H9 (cell line): ENCODE results near the gene ARHGAP26. TPM values are rescaled to one million over a fixed set of nuclear protein-coding genes. Genes with fewer than 3 reads are reported as not detected.

ENCODE experiments used
- DNase-seq: peaks from one replicate; pipeline ENCODE4 v3.0.0-alpha.2; 2017
- H2AFZ ChIP-seq: one replicate; pipeline ENCODE4 v1.6.1; 2013; ENCODE audit warnings: mild to moderate bottlenecking, low read length, control low read depth, moderate library complexity
- H2AK5ac ChIP-seq: 2 replicates; pipeline ENCODE4 v1.6.1; 2013; ENCODE audit warnings: low read length, control low read depth, mixed read lengths; ENCODE audit not compliant: insufficient read length
- H2BK120ac ChIP-seq: one replicate; pipeline ENCODE4 v1.6.1; 2013; ENCODE audit warnings: low read depth, mild to moderate bottlenecking, low read length, control low read depth, inconsistent platforms; ENCODE audit not compliant: poor library complexity, severe bottlenecking
- H2BK12ac ChIP-seq: 2 replicates; pipeline ENCODE4 v1.6.1; 2013; ENCODE audit warnings: low read length, control low read depth, mixed read lengths, low read depth; ENCODE audit not compliant: insufficient read length
- H2BK15ac ChIP-seq: 2 replicates; pipeline ENCODE4 v1.6.1; 2013; ENCODE audit warnings: low read depth, low read length, control low read depth
- H2BK20ac ChIP-seq: one replicate; pipeline ENCODE4 v1.6.1; 2013; ENCODE audit warnings: low read depth, mild to moderate bottlenecking, low read length, control low read depth, inconsistent platforms; ENCODE audit not compliant: poor library complexity, severe bottlenecking
- H2BK5ac ChIP-seq: 2 replicates; pipeline ENCODE4 v1.6.1; 2013; ENCODE audit warnings: low read length, control low read depth, mixed read lengths; ENCODE audit not compliant: insufficient read length
- H3K14ac ChIP-seq: 2 replicates; pipeline ENCODE4 v1.6.1; 2013; ENCODE audit warnings: low read length, control low read depth; ENCODE audit not compliant: insufficient read depth
- H3K18ac ChIP-seq: 2 replicates; pipeline ENCODE4 v1.6.1; 2013; ENCODE audit warnings: low read depth, mild to moderate bottlenecking, mixed read lengths, low read length, control low read depth; ENCODE audit not compliant: insufficient read length
- H3K23ac ChIP-seq: 2 replicates; pipeline ENCODE4 v1.6.1; 2013; ENCODE audit warnings: low read length, control low read depth, mixed read lengths, low read depth; ENCODE audit not compliant: insufficient read length
- H3K23me2 ChIP-seq: 2 replicates; pipeline ENCODE4 v1.6.1; 2013; ENCODE audit warnings: low read depth, mild to moderate bottlenecking, mixed read lengths, low read length, control low read depth; ENCODE audit not compliant: insufficient read length, poor library complexity, severe bottlenecking
- H3K27ac ChIP-seq: 2 replicates; pipeline ENCODE4 v1.5.1; 2013; ENCODE audit warnings: low read length, control low read depth, mixed read lengths, low read depth; ENCODE audit not compliant: insufficient read length
- H3K27me3 ChIP-seq: 2 replicates; pipeline ENCODE4 v1.6.1; 2013; ENCODE audit warnings: low read length, control low read depth, inconsistent platforms; ENCODE audit not compliant: insufficient read depth
- H3K4ac ChIP-seq: 2 replicates; pipeline ENCODE4 v1.6.1; 2013; ENCODE audit warnings: low read depth, mild to moderate bottlenecking, control low read depth, inconsistent platforms, low read length, moderate library complexity
- H3K4me1 ChIP-seq: 2 replicates; pipeline ENCODE4 v1.6.1; 2013; ENCODE audit warnings: low read length, control low read depth, inconsistent platforms; ENCODE audit not compliant: insufficient read depth
- H3K4me2 ChIP-seq: 2 replicates; pipeline ENCODE4 v1.6.1; 2013; ENCODE audit warnings: low read length, control low read depth, mixed read lengths; ENCODE audit not compliant: insufficient read length, insufficient read depth
- H3K56ac ChIP-seq: 2 replicates; pipeline ENCODE4 v1.6.1; 2013; ENCODE audit warnings: low read depth, mild to moderate bottlenecking, mixed read lengths, low read length, control low read depth; ENCODE audit not compliant: insufficient read length
- H3K79me1 ChIP-seq: 2 replicates; pipeline ENCODE4 v1.6.1; 2013; ENCODE audit warnings: low read depth, mild to moderate bottlenecking, moderate library complexity, low read length, control low read depth, inconsistent platforms; ENCODE audit not compliant: insufficient read depth, poor library complexity, severe bottlenecking
- H3K79me2 ChIP-seq: 2 replicates; pipeline ENCODE4 v1.6.1; 2013; ENCODE audit warnings: low read length, control low read depth, inconsistent platforms; ENCODE audit not compliant: insufficient read depth
- H3K9ac ChIP-seq: 2 replicates; pipeline ENCODE4 v1.6.1; 2013; ENCODE audit warnings: low read length, control low read depth, mixed read lengths; ENCODE audit not compliant: insufficient read length; ENCODE audit errors: extremely low read depth
- H3K9me3 ChIP-seq: one replicate; pipeline ENCODE4 v1.6.1; 2013; ENCODE audit warnings: low read depth, low read length, inconsistent platforms; ENCODE audit not compliant: control insufficient read depth
- H3T11ph ChIP-seq: one replicate; pipeline ENCODE4 v1.6.1; 2013; ENCODE audit warnings: mild to moderate bottlenecking, low read length, control low read depth, inconsistent platforms
- H4K20me1 ChIP-seq: one replicate; pipeline ENCODE4 v1.6.1; 2013; ENCODE audit not compliant: control insufficient read depth, insufficient read length, insufficient read depth
- H4K5ac ChIP-seq: 2 replicates; pipeline ENCODE4 v1.6.1; 2013; ENCODE audit warnings: low read depth, mild to moderate bottlenecking, mixed read lengths, low read length, control low read depth; ENCODE audit not compliant: insufficient read length
- H4K8ac ChIP-seq: replicated peaks from 2 replicates; pipeline ENCODE4 v1.6.1; 2013; ENCODE audit warnings: low read length, control low read depth, mixed read lengths, low read depth; ENCODE audit not compliant: insufficient read length
- H4K91ac ChIP-seq: 2 replicates; pipeline ENCODE4 v1.6.1; 2013; ENCODE audit warnings: low read depth, mild to moderate bottlenecking, moderate library complexity, mixed read lengths, low read length, control low read depth; ENCODE audit not compliant: insufficient read length
- H3K27ac Mint-ChIP-seq, 3 experiments: 2 replicates in 2 of 3; 3 replicates in 1 of 3; pipeline ENCODE4 v1.8.0; 2020 to 2021; ENCODE audit warnings: mixed read lengths in 3 of 3, mild to moderate bottlenecking in 1 of 3, moderate library complexity in 1 of 3
- H3K27me3 Mint-ChIP-seq: 2 replicates; pipeline ENCODE4 v1.8.0; 2021; ENCODE audit warnings: low read depth, mild to moderate bottlenecking, moderate library complexity, mixed read lengths
- H3K36me3 Mint-ChIP-seq, 3 experiments: 2 replicates in 2 of 3; 3 replicates in 1 of 3; pipeline ENCODE4 v1.8.0; 2020 to 2021; ENCODE audit warnings: low read depth in 3 of 3, mixed read lengths in 3 of 3; ENCODE audit not compliant: insufficient read depth in 1 of 3
- H3K4me1 Mint-ChIP-seq, 2 experiments: 2 replicates each; pipeline ENCODE4 v1.8.0; 2020; ENCODE audit warnings: mixed read lengths in 2 of 2
- H3K4me3 Mint-ChIP-seq, 2 experiments: 2 replicates in 1 of 2; 3 replicates in 1 of 2; pipeline ENCODE4 v1.8.0; 2020 to 2021; ENCODE audit warnings: mild to moderate bottlenecking in 2 of 2, mixed read lengths in 2 of 2, moderate library complexity in 1 of 2
- H3K9me3 Mint-ChIP-seq, 2 experiments: 2 replicates in 1 of 2; 3 replicates in 1 of 2; pipeline ENCODE4 v1.8.0; 2020; ENCODE audit warnings: mild to moderate bottlenecking in 2 of 2, mixed read lengths in 2 of 2, moderate library complexity in 1 of 2
- CTCF ChIP-seq: fragments of 200-600 bp; sonication (generic); conservative IDR thresholded peaks from 3 replicates; pipeline ENCODE4 v1.8.0; 2021; ENCODE audit warnings: antibody characterized with exemption, mild to moderate bottlenecking
- WGBS: extraction: QIAGEN DNeasy Blood & Tissue Kit; methylation state at CpG from one replicate; pipeline ENCODE4 v1.1.7; 2013; ENCODE audit warnings: missing lambda C conversion rate, low lambda C conversion rate, mixed read lengths; ENCODE audit not compliant: insufficient read length; ENCODE audit errors: extremely low coverage; 5-methylcytosine and 5-hydroxymethylcytosine counted together
- total RNA-seq: library from RNA; stranded (reverse); gene quantifications from 2 replicates; pipeline ENCODE4 v1.2.1, GENCODE V29; 2021

Gene ARHGAP26
- total RNA-seq, 1 experiment from 2014 or later, result 13.8 TPM

- Histone ChIP-seq H3K23me2 (no peaks in the 10 kb centered on the region), H4K20me1 (no peaks in the 10 kb centered on the region), H2BK12ac (no peak overlapping the region), H2AFZ (no peak overlapping the region), H3K79me1 (no peaks in the 10 kb centered on the region), H2BK15ac (no peak overlapping the region), H4K5ac (no peak overlapping the region), H3K14ac (no peak overlapping the region), H3K23ac (no peak overlapping the region), H2BK20ac (no peak overlapping the region), H2BK120ac (no peak overlapping the region), H3T11ph (no peak overlapping the region), H3K4ac (no peak overlapping the region), H3K4me1 (0 out of 2 replicates have a peak, but pooled peaks cover 2% of the 10 kb centered on the region), H3K4me2 (no peak overlapping the region), H3K9me3 (no peaks in the 10 kb centered on the region), H3K79me2 (no peaks in the 10 kb centered on the region), H4K91ac (no peak overlapping the region), H3K18ac (no peak overlapping the region), H3K9ac (no peak overlapping the region), H3K27me3 (no peaks in the 10 kb centered on the region), H4K8ac (no peak overlapping the region), H2AK5ac (no peak overlapping the region), H3K56ac (no peak overlapping the region), H3K27ac (no peak overlapping the region), H2BK5ac (no peak overlapping the region)
- H3K4me3 Mint-ChIP-seq, result no peak overlapping the region
- H3K36me3 Mint-ChIP-seq, result peaks cover 0 to 1% (median 0%) of the 10 kb centered on the region in 3 experiments; a peak in 1 of 7 replicates
- peaks cover 20 to 25% of the 10 kb centered on the region in 2 experiments for H3K4me1 Mint-ChIP-seq
- H3K27ac Mint-ChIP-seq, result no peak overlapping the region
- H3K9me3 Mint-ChIP-seq, result no peaks in the 10 kb centered on the region
- TF ChIP-seq CTCF, result no peak
- WGBS, result no CpG with 5 or more reads among the region's 1 CpG
- no peak for DNase-seq
- no peaks in the 10 kb centered on the region for H3K27me3 Mint-ChIP-seq
These were observed 39.9 kb downstream of the ARHGAP26 start for GRCh38 chr5:142810081-142810480.
